ENCODE data around the gene VTCN1.

DNA sequence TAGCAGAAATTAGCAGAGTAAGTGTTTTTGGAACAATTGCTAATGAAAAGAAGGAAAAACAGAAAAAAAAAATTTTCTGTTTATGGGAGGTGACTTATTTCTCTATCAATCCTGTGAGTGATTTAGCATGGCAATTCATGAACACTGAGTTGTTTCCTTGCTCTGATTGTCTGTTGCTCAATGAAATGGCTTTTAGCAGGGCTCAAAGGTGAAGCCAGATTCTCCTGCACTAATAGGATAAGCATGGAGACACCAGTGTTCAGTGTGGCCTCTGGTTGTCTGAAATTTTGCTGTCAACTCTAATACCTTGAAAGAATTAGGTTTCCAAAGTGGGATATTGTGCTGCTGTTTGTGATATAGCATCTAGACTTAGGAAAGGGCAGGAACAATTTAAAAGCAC, 105.0 kb downstream of the VTCN1 start:
- TF ChIP-seq CTCF (IDR thresholded peaks at IDR 0.05) (no peak), EP300 (IDR thresholded peaks at IDR 0.05) (no peak), POLR2A (IDR thresholded peaks at IDR 0.05; ENCODE audit: low read depth) (no peak), POLR2AphosphoS5 (IDR thresholded peaks at IDR 0.05) (no peak)
